ENCODE measurements around the gene SLC28A2. TPM values are rescaled to one million over a fixed set of nuclear protein-coding genes. Genes with fewer than 3 reads are reported as not detected.

The SLC28A2 gene
- polyA plus RNA-seq, 3 donors = not detected

DNA sequence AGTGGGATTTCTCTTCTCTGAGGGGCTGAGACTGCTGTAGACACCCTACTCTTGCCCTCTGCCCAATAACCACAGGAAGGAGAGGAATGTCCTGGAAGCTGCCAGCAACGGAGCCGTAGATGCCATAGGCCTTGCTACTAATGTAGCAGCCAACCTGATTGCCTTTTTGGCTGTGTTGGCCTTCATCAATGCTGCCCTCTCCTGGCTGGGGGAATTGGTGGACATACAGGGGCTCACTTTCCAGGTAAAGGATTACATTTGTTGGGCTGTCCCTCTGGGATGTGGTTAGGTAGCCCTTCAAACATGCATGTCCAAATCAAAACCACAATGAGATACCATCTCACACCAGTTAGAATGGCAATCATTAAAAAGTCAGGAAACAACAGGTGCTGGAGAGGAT is 16.1 kb downstream of the SLC28A2 start:
- Mint-ChIP-seq H3K27me3 (ENCODE audit: low read depth in 3 of 3) (peaks cover 0 to 1% (median 0%) of the 10 kb centered on the region in 3 donors), H3K4me1 (no peaks in the 10 kb centered on the region), H3K9me3 (no peaks in the 10 kb centered on the region), H3K36me3 (no peaks in the 10 kb centered on the region), H3K4me3 (no peak overlapping the region), H3K27ac (no peak overlapping the region)
- no peak overlapping the region for H3K9ac ChIP-seq (ENCODE audit: insufficient read depth, low read length, poor library complexity, severe bottlenecking)
- no peaks in the 10 kb centered on the region for H3K27me3 ChIP-seq (ENCODE audit: control insufficient read depth in 2 of 2, insufficient read depth in 2 of 2, low read length in 2 of 2)
- no peak overlapping the region for H3K27ac ChIP-seq (ENCODE audit: low read depth in 1 of 2, low read length in 2 of 2)
- intact Hi-C loops (cut with micrococcal nuclease) = loop anchor here in 1 of 2 donors (10.0 kb wide), 1 partner anchor 93 kb away; no protein-coding TSS in a partner anchor
- no peaks in the 10 kb centered on the region for H3K4me1 ChIP-seq (ENCODE audit: control insufficient read depth in 1 of 2, insufficient read depth in 2 of 2, low read length in 2 of 2)
- DNase-seq = no peak
- WGBS (ENCODE audit: insufficient coverage) = no CpG with 5 or more reads among the region's 2 CpGs
- H3K4me3 ChIP-seq (replicated peaks in 1 of 3; ENCODE audit: low read depth in 2 of 3, low read length in 3 of 3) = no peak overlapping the region
- no peaks in the 10 kb centered on the region for H3K79me2 ChIP-seq (ENCODE audit: insufficient read depth, low read length)
- no peaks in the 10 kb centered on the region for H3K9me3 ChIP-seq (replicated peaks in 1 of 2; ENCODE audit: control insufficient read depth in 1 of 2, insufficient read depth in 1 of 2, low read length in 2 of 2)
- H3K4me2 ChIP-seq (replicated peaks; ENCODE audit: extremely low read depth, low read length, poor library complexity, severe bottlenecking) = no peak overlapping the region
- H2AFZ ChIP-seq (ENCODE audit: insufficient read depth, low read depth, low read length, poor library complexity, severe bottlenecking) = no peak overlapping the region
- TF ChIP-seq, protein P1, sequence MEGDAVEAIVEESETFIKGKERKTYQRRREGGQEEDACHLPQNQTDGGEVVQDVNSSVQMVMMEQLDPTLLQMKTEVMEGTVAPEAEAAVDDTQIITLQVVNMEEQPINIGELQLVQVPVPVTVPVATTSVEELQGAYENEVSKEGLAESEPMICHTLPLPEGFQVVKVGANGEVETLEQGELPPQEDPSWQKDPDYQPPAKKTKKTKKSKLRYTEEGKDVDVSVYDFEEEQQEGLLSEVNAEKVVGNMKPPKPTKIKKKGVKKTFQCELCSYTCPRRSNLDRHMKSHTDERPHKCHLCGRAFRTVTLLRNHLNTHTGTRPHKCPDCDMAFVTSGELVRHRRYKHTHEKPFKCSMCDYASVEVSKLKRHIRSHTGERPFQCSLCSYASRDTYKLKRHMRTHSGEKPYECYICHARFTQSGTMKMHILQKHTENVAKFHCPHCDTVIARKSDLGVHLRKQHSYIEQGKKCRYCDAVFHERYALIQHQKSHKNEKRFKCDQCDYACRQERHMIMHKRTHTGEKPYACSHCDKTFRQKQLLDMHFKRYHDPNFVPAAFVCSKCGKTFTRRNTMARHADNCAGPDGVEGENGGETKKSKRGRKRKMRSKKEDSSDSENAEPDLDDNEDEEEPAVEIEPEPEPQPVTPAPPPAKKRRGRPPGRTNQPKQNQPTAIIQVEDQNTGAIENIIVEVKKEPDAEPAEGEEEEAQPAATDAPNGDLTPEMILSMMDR (IDR thresholded peaks at IDR 0.05) = no peak
- no peaks in the 10 kb centered on the region for H4K20me1 ChIP-seq (ENCODE audit: insufficient read depth, low read length)
- H3K36me3 ChIP-seq (replicated peaks in 1 of 2; ENCODE audit: control insufficient read depth in 1 of 2, insufficient read depth in 2 of 2, low read length in 2 of 2) = no peaks in the 10 kb centered on the region

DNA sequence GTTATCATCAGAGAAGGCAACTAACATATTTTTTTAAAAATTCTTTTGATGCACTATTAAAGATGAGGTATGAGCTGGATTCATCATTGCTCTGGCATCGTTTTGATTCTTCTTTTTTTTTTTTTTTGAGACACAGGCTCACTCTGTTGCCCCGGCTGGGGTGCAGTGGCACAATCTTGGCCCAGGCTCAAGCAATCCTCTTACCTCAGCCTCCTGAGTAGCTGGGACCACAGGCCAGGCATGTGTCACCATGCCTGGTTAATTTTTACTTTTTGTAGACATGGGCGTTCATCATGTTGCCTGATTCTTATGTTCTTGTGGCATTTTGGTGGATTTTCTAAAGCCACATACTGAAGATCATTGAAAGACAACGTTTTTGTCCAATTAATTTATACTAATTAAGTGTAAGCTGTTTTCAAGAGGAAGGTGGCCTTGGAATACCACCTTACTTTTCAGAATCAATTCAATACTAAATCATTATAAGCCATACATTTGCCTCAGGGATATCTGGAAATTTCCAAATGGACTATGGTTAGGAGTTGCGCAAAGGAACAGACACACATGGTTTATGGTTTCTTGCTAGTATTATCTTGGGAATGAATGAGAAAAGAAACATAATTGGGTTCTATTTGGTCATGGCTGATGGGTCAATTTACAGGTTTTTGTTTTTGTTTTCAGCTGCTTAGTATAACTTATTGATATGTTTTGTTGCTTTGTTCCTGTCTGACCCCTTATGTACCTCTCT is 22.8 kb downstream of the SLC28A2 start:
- Mint-ChIP-seq H3K27me3 (ENCODE audit: low read depth in 3 of 3) (peaks cover 1 to 4% (median 2%) of the 10 kb centered on the region in 3 donors), H3K36me3 (no peaks in the 10 kb centered on the region), H3K9me3 (peaks cover 0 to 7% (median 0%) of the 10 kb centered on the region in 7 donors), H3K4me1 (peaks cover 13% of the 10 kb centered on the region), H3K27ac (peak overlapping the region in 1 of 7 donors; percentile 17), H3K4me3 (no peak overlapping the region)
- H3K27me3 ChIP-seq (ENCODE audit: control insufficient read depth in 2 of 2, insufficient read depth in 2 of 2, low read length in 2 of 2) = no peaks in the 10 kb centered on the region
- TF ChIP-seq, protein P1 (IDR thresholded peaks at IDR 0.05) = no peak
- 69% methylated on average over 2 of the region's 5 CpGs for WGBS (ENCODE audit: insufficient coverage)
- no peaks in the 10 kb centered on the region for H3K79me2 ChIP-seq (ENCODE audit: insufficient read depth, low read length)
- H3K27ac ChIP-seq (ENCODE audit: low read depth in 1 of 2, low read length in 2 of 2) = no peak overlapping the region
- no peaks in the 10 kb centered on the region for H4K20me1 ChIP-seq (ENCODE audit: insufficient read depth, low read length)
- no peak overlapping the region for H3K4me2 ChIP-seq (replicated peaks; ENCODE audit: extremely low read depth, low read length, poor library complexity, severe bottlenecking)
- H3K4me3 ChIP-seq (replicated peaks in 1 of 3; ENCODE audit: low read depth in 2 of 3, low read length in 3 of 3) = no peak overlapping the region
- peaks cover 12% of the 10 kb centered on the region in 2 donors for H3K4me1 ChIP-seq (ENCODE audit: control insufficient read depth in 1 of 2, insufficient read depth in 2 of 2, low read length in 2 of 2)
- H3K9me3 ChIP-seq (replicated peaks in 1 of 2; ENCODE audit: control insufficient read depth in 1 of 2, insufficient read depth in 1 of 2, low read length in 2 of 2) = no peaks in the 10 kb centered on the region
- no peak overlapping the region for H3K9ac ChIP-seq (ENCODE audit: insufficient read depth, low read length, poor library complexity, severe bottlenecking)
- intact Hi-C loops (cut with micrococcal nuclease) = no loop called here
- H2AFZ ChIP-seq (ENCODE audit: insufficient read depth, low read depth, low read length, poor library complexity, severe bottlenecking) = no peak overlapping the region
- H3K36me3 ChIP-seq (replicated peaks in 1 of 2; ENCODE audit: control insufficient read depth in 1 of 2, insufficient read depth in 2 of 2, low read length in 2 of 2) = no peaks in the 10 kb centered on the region
- no peak for DNase-seq
